Measurements from ENCODE around the gene TMEM144. TPM values are rescaled to one million over a fixed set of nuclear protein-coding genes. Genes with fewer than 3 reads are reported as not detected.
A peak's percentile ranks its signal among the peaks of the same experiment; 100 is the strongest.
"Not testable (repeated sequence)": the region's sequence is repeated elsewhere in the genome, so short reads cannot be mapped to it uniquely, and the experiment has no call there.

TMEM144 gene
- total RNA-seq, 1 donor from 2014 or later: 2.4 TPM

- not testable (repeated sequence) for DNase-seq (ENCODE audit: low spot score in 2 of 2); FAIRE-seq
Measured at GRCh38 chr4:158228399-158228798, 18.1 kb downstream of the TMEM144 start.

- FAIRE-seq: no peak
Measured at GRCh38 chr4:158229768-158230167, 19.5 kb downstream of the TMEM144 start.

DNA sequence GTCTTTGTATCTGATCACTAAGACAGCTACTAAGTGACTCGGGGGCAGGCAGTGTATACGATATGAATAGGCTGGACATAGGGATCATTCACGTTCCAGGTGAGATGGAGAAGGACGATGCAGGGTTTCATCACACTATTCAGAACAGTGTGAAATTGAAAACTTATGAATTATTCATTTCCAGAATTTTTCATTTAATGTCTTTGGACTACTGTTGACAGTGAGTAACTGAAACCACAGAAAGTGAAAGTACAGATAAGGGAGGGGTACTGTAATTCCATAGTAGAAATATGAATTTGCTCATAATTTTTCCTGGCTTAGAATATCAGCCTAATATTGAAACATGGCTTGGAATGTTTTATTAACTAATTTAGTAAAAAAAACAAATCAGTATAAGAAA is 24.4 kb downstream of the TMEM144 start:
- FAIRE-seq (no peak), DNase-seq (ENCODE audit: low spot score in 2 of 2) (no peak)

More at GRCh38 chr4:158229768-158230167, 19.5 kb downstream of the TMEM144 start:
- DNase-seq (ENCODE audit: low spot score in 2 of 2): no peak

- no peak for DNase-seq (ENCODE audit: low spot score in 2 of 2)
- peak; percentile 86 for FAIRE-seq
Measured at GRCh38 chr4:158236304-158237030, 26.2 kb downstream of the TMEM144 start.

- DNase-seq (ENCODE audit: low spot score in 2 of 2) (peak in 1 of 2 donors; percentile 4), FAIRE-seq (peak; percentile 97)
Measured at GRCh38 chr4:158238575-158238974, 28.3 kb downstream of the TMEM144 start.

- no peak for DNase-seq (ENCODE audit: low spot score in 2 of 2)
- FAIRE-seq: no peak
Measured at GRCh38 chr4:158239196-158239595, 28.9 kb downstream of the TMEM144 start.

GRCh38 chr4:158243071-158243470 is 32.8 kb downstream of the TMEM144 start:
- no peak for FAIRE-seq
- DNase-seq (ENCODE audit: low spot score in 2 of 2): no peak

GRCh38 chr4:158250321-158250720 is 40.0 kb downstream of the TMEM144 start:
- no peak for FAIRE-seq
- DNase-seq (ENCODE audit: low spot score in 2 of 2): no peak

- FAIRE-seq (peak; percentile 65), DNase-seq (ENCODE audit: low spot score in 2 of 2) (peak; percentile 11 to 22)
Measured at GRCh38 chr4:158253350-158253980, 43.2 kb downstream of the TMEM144 start.

DNA sequence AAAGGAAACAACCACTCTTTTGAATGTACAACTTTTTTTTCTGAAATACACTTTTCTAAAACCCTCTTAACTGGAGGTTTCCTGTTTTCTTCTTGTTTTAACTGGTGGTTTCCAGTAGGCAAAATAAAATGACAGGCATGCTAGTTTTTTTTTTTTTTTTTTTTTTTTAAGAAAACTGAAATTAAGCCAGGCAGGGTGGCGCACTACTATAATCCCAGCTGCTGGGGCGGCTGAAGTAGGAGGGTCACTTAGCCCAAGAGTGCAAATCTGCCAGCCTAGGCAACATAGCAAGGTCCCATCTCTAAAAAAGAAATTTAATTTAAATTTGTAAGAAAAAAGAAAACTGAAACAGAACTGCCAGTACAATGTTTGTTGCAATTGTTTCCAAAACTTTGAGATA is 44.0 kb downstream of the TMEM144 start:
- DNase-seq (ENCODE audit: low spot score in 2 of 2) (no peak), FAIRE-seq (no peak)

GRCh38 chr4:158255727-158256324 is 45.5 kb downstream of the TMEM144 start:
- FAIRE-seq (peak; percentile 95), DNase-seq (ENCODE audit: low spot score in 2 of 2) (no peak)

DNA sequence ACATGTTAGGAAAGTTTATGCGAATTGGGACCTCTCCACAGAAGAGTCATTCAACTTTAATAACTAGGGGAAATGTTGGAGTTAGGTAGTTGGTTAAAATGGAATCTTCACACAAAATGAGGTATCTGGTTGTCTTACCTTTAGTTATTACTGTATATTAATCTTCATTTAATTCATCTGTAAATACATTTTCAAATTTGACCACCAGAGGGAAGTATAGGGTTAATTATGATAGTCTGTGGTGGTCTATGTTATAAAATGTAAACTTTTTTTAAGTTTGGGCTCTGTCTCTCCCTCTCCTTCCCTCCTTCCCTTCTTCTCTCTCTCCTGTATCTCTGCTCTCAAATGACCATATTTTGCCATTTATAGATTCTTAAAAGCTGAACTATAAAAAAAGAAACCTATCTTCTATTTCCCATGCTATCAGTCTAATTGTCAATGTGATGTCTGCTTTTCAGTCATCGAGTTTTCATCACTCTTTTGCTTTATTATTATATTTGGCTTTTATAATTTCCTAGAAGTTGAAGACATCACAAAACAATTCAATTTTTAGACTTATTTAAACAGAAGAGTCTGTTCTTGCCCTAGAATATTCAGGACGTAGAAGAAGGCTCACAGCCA is 49.8 kb downstream of the TMEM144 start:
- FAIRE-seq (no peak), DNase-seq (ENCODE audit: low spot score in 2 of 2) (no peak)

GRCh38 chr4:158261480-158261879 is 51.2 kb downstream of the TMEM144 start:
- DNase-seq (ENCODE audit: low spot score in 2 of 2) (no peak), FAIRE-seq (no peak)

DNA sequence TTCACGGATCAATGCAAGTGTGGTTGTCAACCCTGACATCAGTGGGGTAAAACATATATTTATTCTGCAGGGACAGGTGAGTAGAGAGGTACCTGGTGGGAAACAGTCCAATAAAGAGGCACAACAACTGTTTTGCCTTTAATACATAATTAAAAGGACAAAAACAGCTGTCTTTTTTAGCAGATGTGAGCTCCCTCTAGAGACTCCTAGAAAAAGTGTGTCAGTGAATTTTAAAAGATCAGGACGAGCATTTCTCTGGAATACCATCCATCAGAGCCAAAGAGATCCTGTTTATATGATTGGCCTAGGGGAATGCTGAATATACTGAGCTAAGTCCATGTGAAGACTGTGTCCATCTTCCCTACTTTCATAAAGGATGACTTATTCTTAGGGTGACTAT is 58.3 kb downstream of the TMEM144 start:
- DNase-seq (ENCODE audit: low spot score in 2 of 2): no peak
- FAIRE-seq: no peak

GRCh38 chr4:158274636-158275035 is 64.3 kb downstream of the TMEM144 start:
- no peak for DNase-seq (ENCODE audit: low spot score in 2 of 2)
- FAIRE-seq: no peak

DNA sequence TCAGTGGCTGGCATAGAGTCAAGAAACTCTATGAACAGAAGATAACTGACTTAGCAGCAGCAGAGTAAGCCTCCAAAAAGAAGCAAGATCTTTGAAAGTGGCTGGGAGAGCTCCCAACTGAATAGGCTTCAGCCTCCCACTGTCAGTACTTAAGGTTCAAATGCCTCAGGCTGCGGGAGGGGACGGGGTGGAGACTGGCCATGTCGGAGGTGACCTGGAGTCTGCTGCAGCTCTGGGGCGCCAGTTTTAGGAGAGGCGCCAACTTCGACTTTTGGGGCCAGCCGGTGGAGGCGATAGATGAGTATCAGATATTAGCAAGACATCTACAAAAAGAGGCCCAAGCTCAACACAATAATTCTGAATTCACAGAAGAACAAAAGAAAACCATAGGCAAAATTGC is 67.3 kb downstream of the TMEM144 start:
- no peak for FAIRE-seq
- DNase-seq (ENCODE audit: low spot score in 2 of 2): no peak

- FAIRE-seq; DNase-seq (ENCODE audit: low spot score in 2 of 2): not testable (repeated sequence)
Measured at GRCh38 chr4:158279052-158279451, 68.8 kb downstream of the TMEM144 start.

GRCh38 chr4:158280856-158281255 is 70.6 kb downstream of the TMEM144 start:
- FAIRE-seq (no peak), DNase-seq (ENCODE audit: low spot score in 2 of 2) (no peak)

GRCh38 chr4:158282252-158282651 is 72.0 kb downstream of the TMEM144 start:
- FAIRE-seq: no peak

GRCh38 chr4:158285429-158286216 is 75.3 kb downstream of the TMEM144 start:
- FAIRE-seq: no peak
- DNase-seq (ENCODE audit: low spot score in 2 of 2): no peak

More at GRCh38 chr4:158282252-158282651, 72.0 kb downstream of the TMEM144 start:
- DNase-seq (ENCODE audit: low spot score in 2 of 2): no peak
